HEK293 (cell line): ENCODE measurements around the gene PROSER3.
A peak's percentile ranks its signal among the peaks of the same experiment; 100 is the strongest.

ENCODE experiments used
- CTCF ChIA-PET: fragments of 350-600 bp; formaldehyde crosslinking; extraction: SDS; loops from one replicate; lab custom pipeline; 2021; ENCODE audit warnings: antibody characterized with exemption; lab: Yijun Ruan, JAX
- POLR2A ChIA-PET: fragments of 300-600 bp; formaldehyde crosslinking; extraction: SDS; loops from one replicate; lab custom pipeline; 2020; ENCODE audit warnings: antibody characterized with exemption, inconsistent platforms; lab: Yijun Ruan, JAX
- H3K27ac ChIP-seq: fragments of 200-500 bp; sonication (Bioruptor generic); 2 replicates; pipeline ENCODE4 v1.5.1; 2014; ENCODE audit warnings: low read depth, low read length, control low read depth, inconsistent platforms; ENCODE audit errors: extremely low read depth
- H3K36me3 ChIP-seq, 2 experiments: fragments of 200-500 bp in 1 of 2; sonication (Bioruptor generic) in 1 of 2; 1 replicate in 1 of 2; 2 replicates in 1 of 2; pipeline ENCODE4 v1.5.1; 2014 to 2017; ENCODE audit warnings: inconsistent platforms in 2 of 2, low read length in 2 of 2; ENCODE audit not compliant: control insufficient read depth in 2 of 2, insufficient read depth in 1 of 2
- H3K4me1 ChIP-seq: fragments of 200-500 bp; sonication (Bioruptor generic); 2 replicates; pipeline ENCODE4 v1.5.1; 2014; ENCODE audit warnings: mild to moderate bottlenecking, low read length, inconsistent platforms; ENCODE audit not compliant: control insufficient read depth, insufficient read depth
- H3K4me3 ChIP-seq: 2 replicates; pipeline ENCODE4 v1.5.1; 2011; ENCODE audit warnings: low read depth, mild to moderate bottlenecking, control low read depth, low read length, moderate library complexity
- H3K9me3 ChIP-seq: fragments of 200-500 bp; sonication (Bioruptor generic); 2 replicates; pipeline ENCODE4 v1.5.1; 2014; ENCODE audit warnings: low read depth, low read length, inconsistent platforms; ENCODE audit not compliant: control insufficient read depth, insufficient read depth
- AEBP2 ChIP-seq: fragments of 450-650 bp; formaldehyde crosslinking; IDR thresholded peaks from 2 replicates; pipeline ENCODE4 v1.5.1; 2016; ENCODE audit warnings: missing biosample characterization, missing genetic modification characterization, borderline replicate concordance
- GLI4 ChIP-seq: fragments of 450-650 bp; formaldehyde crosslinking; IDR thresholded peaks from 2 replicates; pipeline ENCODE4 v1.5.1; 2016; ENCODE audit warnings: missing biosample characterization, missing genetic modification characterization
- HOXC10 ChIP-seq: sonication (generic); formaldehyde crosslinking; IDR thresholded peaks from 2 replicates; pipeline ENCODE4 v1.8.1; 2023; ENCODE audit warnings: mild to moderate bottlenecking, missing genetic modification reagents
- IKZF3 ChIP-seq: fragments of 450-650 bp; IDR thresholded peaks from 2 replicates; pipeline ENCODE4 v1.5.0; 2018; ENCODE audit warnings: missing biosample characterization, mild to moderate bottlenecking, missing genetic modification characterization, moderate library complexity
- KLF9 ChIP-seq: fragments of 450-650 bp; formaldehyde crosslinking; IDR thresholded peaks from 2 replicates; pipeline ENCODE4 v1.5.1; 2016; ENCODE audit warnings: missing biosample characterization, missing genetic modification characterization, low read depth
- MZF1 ChIP-seq: fragments of 450-650 bp; formaldehyde crosslinking; IDR thresholded peaks from 2 replicates; pipeline ENCODE4 v1.5.1; 2017; ENCODE audit warnings: missing biosample characterization, missing genetic modification characterization, borderline replicate concordance
- PRDM2 ChIP-seq: fragments of 450-650 bp; formaldehyde crosslinking; IDR thresholded peaks from 2 replicates; pipeline ENCODE4 v1.5.1; 2016; ENCODE audit warnings: missing biosample characterization, missing genetic modification characterization, borderline replicate concordance
- ZBTB1 ChIP-seq: fragments of 450-650 bp; formaldehyde crosslinking; IDR thresholded peaks from 2 replicates; pipeline ENCODE4 v1.5.1; 2016; ENCODE audit warnings: missing biosample characterization, missing genetic modification characterization
- ZBTB7A ChIP-seq: fragments of 450-650 bp; formaldehyde crosslinking; IDR thresholded peaks from 2 replicates; pipeline ENCODE4 v1.5.1; 2016; ENCODE audit warnings: low read depth, missing biosample characterization, missing genetic modification characterization
- ZNF146 ChIP-seq: fragments of 450-650 bp; formaldehyde crosslinking; IDR thresholded peaks from 2 replicates; pipeline ENCODE4 v1.5.1; 2016; ENCODE audit warnings: missing biosample characterization, missing genetic modification characterization
- ZNF2 ChIP-seq: fragments of 450-650 bp; formaldehyde crosslinking; IDR thresholded peaks from 2 replicates; pipeline ENCODE4 v1.5.1; 2016; ENCODE audit warnings: missing biosample characterization, missing genetic modification characterization
- ZNF274 ChIP-seq, 2 experiments: fragments of 200-500 bp in 1 of 2; fragments of 450-650 bp in 1 of 2; sonication (Bioruptor generic) in 1 of 2; formaldehyde crosslinking in 1 of 2; IDR thresholded peaks; 2 replicates each; pipeline versions ENCODE4 v1.5.1 to v1.6.1; 2014 to 2016; ENCODE audit warnings: borderline replicate concordance in 1 of 2, inconsistent platforms in 1 of 2, low read length in 1 of 2, missing biosample characterization in 1 of 2, missing genetic modification characterization in 1 of 2
- ZNF280C ChIP-seq: fragments of 450-650 bp; formaldehyde crosslinking; IDR thresholded peaks from 2 replicates; pipeline ENCODE4 v1.5.1; 2016; ENCODE audit warnings: missing biosample characterization, missing genetic modification characterization
- ZNF354C ChIP-seq: fragments of 450-650 bp; formaldehyde crosslinking; IDR thresholded peaks from 2 replicates; pipeline ENCODE4 v1.5.1; 2016; ENCODE audit warnings: missing biosample characterization, missing genetic modification characterization, low read depth, borderline replicate concordance
- ZNF391 ChIP-seq: fragments of 450-650 bp; formaldehyde crosslinking; IDR thresholded peaks from 2 replicates; pipeline ENCODE4 v1.5.1; 2016; ENCODE audit warnings: low read depth, missing biosample characterization, missing genetic modification characterization, borderline replicate concordance
- ZNF416 ChIP-seq: fragments of 450-650 bp; formaldehyde crosslinking; IDR thresholded peaks from 2 replicates; pipeline ENCODE4 v1.5.1; 2016; ENCODE audit warnings: missing biosample characterization, missing genetic modification characterization
- ZNF514 ChIP-seq: fragments of 450-650 bp; formaldehyde crosslinking; IDR thresholded peaks from 2 replicates; pipeline ENCODE4 v1.5.1; 2016; ENCODE audit warnings: missing biosample characterization, missing genetic modification characterization
- ZNF561 ChIP-seq: fragments of 450-650 bp; IDR thresholded peaks from 2 replicates; pipeline ENCODE4 v1.5.1; 2018; ENCODE audit warnings: missing biosample characterization, missing genetic modification characterization, borderline replicate concordance
- ZNF677 ChIP-seq: fragments of 450-650 bp; IDR thresholded peaks from 2 replicates; pipeline ENCODE4 v1.5.0; 2018; ENCODE audit warnings: missing biosample characterization, mild to moderate bottlenecking, missing genetic modification characterization, moderate library complexity
- ZNF843 ChIP-seq: fragments of 450-650 bp; formaldehyde crosslinking; IDR thresholded peaks from 2 replicates; pipeline ENCODE4 v1.5.1; 2016; ENCODE audit warnings: missing biosample characterization, missing genetic modification characterization
- ZSCAN18 ChIP-seq: fragments of 450-650 bp; formaldehyde crosslinking; IDR thresholded peaks from 2 replicates; pipeline ENCODE4 v1.5.1; 2016; ENCODE audit warnings: missing biosample characterization, missing genetic modification characterization
- TF ChIP-seq, protein P1 (sequence below): fragments of 450-650 bp; formaldehyde crosslinking; IDR thresholded peaks from 2 replicates; pipeline ENCODE4 v1.5.1; 2016; ENCODE audit warnings: missing biosample characterization, missing genetic modification characterization
- TF ChIP-seq, protein P2 (sequence below): IDR thresholded peaks from 2 replicates; pipeline ENCODE4 v1.6.1; 2011; ENCODE audit warnings: mild to moderate bottlenecking, low read depth, low read length, borderline replicate concordance

PROSER3 gene

DNA sequence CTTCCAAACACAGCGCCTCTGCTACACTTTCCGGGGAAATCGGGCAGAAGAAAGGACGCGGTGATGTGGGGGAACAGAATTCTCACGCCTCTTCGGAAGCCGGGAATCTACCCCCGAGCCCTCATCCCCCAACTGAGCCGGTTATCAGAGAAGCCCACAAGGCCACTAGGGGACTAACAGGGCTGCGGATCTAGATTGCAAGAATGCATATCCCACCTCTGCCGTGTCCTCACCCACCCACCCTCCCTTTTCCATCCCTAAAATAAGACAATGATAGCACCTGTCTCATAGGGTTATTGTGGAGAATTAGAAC, 16.8 kb upstream of the PROSER3 start:
- ChIA-PET POLR2A (interaction anchor here (0.6 to 7.7 kb wide), 37 partner anchors 7 to 473 kb away, joined by 3 to 204 read pairs (median 5); partner anchors contain the start of genes ALKBH6, ARHGAP33, COX6B1 and HSPB6), CTCF (interaction anchor here (0.5 to 1.6 kb wide), 9 partner anchors 10 to 193 kb away, joined by 3 to 7 read pairs (median 3); no protein-coding TSS in a partner anchor)
- H3K9me3 ChIP-seq, result no peaks in the 10 kb centered on the region; the same call in 1 of the 2 replicates
- peaks cover 48 to 52% of the 10 kb centered on the region in 2 experiments for H3K36me3 ChIP-seq
- peaks cover 23% of the 10 kb centered on the region for H3K4me1 ChIP-seq
- peak overlapping the region; percentile 39 for H3K4me3 ChIP-seq
- H3K27ac ChIP-seq, result peak overlapping the region; percentile 97
- no peak for TF ChIP-seq ZNF146 (tag by site-specific recombination)
- TF ChIP-seq ZSCAN18 (tag by site-specific recombination), result no peak
- no peak for TF ChIP-seq ZNF416 (tag by site-specific recombination)
- TF ChIP-seq ZNF561 (tag by site-specific recombination), result 0 out of 2 replicates have a peak, but pooled peaks have one; percentile 15
- no peak for TF ChIP-seq AEBP2 (tag by site-specific recombination)
- TF ChIP-seq KLF9 (tag by site-specific recombination), result no peak
- no peak for TF ChIP-seq ZNF274 (IDR thresholded peaks at IDR 0.05; ENCODE audit: low read length)
- TF ChIP-seq ZNF274 (tag by site-specific recombination; IDR thresholded peaks at IDR 0.05; ENCODE audit: borderline replicate concordance), result no peak
- no peak for TF ChIP-seq ZBTB7A
- TF ChIP-seq ZNF280C (tag by site-specific recombination), result no peak
- no peak for TF ChIP-seq ZBTB1
- TF ChIP-seq ZNF514 (tag by site-specific recombination), result no peak
- TF ChIP-seq ZNF391, result peak; percentile 10; the same call in 1 of the 2 replicates
- 0 out of 2 replicates have a peak, but pooled peaks have one; percentile 7 for TF ChIP-seq ZNF2
- no peak for TF ChIP-seq GLI4 (tag by site-specific recombination)
- TF ChIP-seq HOXC10 (CRISPR knock-in tag), result no peak
- TF ChIP-seq PRDM2 (tag by site-specific recombination), result no peak
- TF ChIP-seq, protein P1, sequence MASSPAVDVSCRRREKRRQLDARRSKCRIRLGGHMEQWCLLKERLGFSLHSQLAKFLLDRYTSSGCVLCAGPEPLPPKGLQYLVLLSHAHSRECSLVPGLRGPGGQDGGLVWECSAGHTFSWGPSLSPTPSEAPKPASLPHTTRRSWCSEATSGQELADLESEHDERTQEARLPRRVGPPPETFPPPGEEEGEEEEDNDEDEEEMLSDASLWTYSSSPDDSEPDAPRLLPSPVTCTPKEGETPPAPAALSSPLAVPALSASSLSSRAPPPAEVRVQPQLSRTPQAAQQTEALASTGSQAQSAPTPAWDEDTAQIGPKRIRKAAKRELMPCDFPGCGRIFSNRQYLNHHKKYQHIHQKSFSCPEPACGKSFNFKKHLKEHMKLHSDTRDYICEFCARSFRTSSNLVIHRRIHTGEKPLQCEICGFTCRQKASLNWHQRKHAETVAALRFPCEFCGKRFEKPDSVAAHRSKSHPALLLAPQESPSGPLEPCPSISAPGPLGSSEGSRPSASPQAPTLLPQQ (tag by site-specific recombination), result no peak
- TF ChIP-seq, protein P2, sequence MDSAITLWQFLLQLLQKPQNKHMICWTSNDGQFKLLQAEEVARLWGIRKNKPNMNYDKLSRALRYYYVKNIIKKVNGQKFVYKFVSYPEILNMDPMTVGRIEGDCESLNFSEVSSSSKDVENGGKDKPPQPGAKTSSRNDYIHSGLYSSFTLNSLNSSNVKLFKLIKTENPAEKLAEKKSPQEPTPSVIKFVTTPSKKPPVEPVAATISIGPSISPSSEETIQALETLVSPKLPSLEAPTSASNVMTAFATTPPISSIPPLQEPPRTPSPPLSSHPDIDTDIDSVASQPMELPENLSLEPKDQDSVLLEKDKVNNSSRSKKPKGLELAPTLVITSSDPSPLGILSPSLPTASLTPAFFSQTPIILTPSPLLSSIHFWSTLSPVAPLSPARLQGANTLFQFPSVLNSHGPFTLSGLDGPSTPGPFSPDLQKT, result no peak
- no peak for TF ChIP-seq ZNF354C (tag by site-specific recombination)
- no peak for TF ChIP-seq IKZF3 (tag by site-specific recombination)
- TF ChIP-seq ZNF677 (tag by site-specific recombination), result no peak
- 0 out of 2 replicates have a peak, but pooled peaks have one; percentile 6 for TF ChIP-seq ZNF843 (tag by site-specific recombination)
- peak; percentile 80; the same call in 1 of the 2 replicates for TF ChIP-seq MZF1 (tag by site-specific recombination)
